CD4-positive, alpha-beta T cell treated with Interleukin-15 for 1 hour (primary cell): Measurements from ENCODE around the gene DUSP11.
"Not testable (repeated sequence)": the region's sequence is repeated elsewhere in the genome, so short reads cannot be mapped to it uniquely, and the experiment has no call there.

Source experiments
- DNase-seq: peaks from one replicate; pipeline ENCODE4 v3.0.0-alpha.2; 2020

The DUSP11 gene

GRCh38 chr2:73779467-73780236, at the start of gene DUSP11:
Gene DUSP11 (minus strand): TSS chr2:73780103. CDS start chr2:73779974, 129 bp downstream.
- DNase-seq, result peak; percentile 96

- DNase-seq, result peak; percentile 93
Measured at GRCh38 chr2:73828818-73829570, 49.1 kb upstream of the DUSP11 start, which contains the start of gene STAMBP. Gene STAMBP (plus strand): TSS chr2:73828961. CDS start chr2:73830857, 1,896 bp downstream.

DNA sequence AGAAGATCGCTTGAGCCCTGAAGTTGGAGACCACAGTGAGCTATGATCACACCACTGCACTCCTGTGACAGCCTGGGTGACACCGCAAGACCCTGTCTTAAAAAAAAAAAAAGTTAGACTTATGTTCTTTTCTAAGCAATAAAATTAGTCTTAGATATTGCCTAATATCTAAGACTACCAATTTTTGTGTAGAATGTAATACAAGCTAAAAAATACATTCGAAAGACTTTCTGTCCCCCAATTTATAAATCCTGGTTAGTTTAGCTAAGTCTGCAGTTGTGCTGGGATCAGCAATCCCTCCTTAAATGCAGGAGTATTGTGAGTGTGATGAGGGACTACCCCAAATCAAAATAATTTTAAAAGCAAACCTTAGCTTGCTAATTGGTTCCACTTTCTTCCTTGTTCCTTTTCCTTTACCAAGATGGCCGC, 48.5 kb upstream of the DUSP11 start:
- no peak for DNase-seq

DNA sequence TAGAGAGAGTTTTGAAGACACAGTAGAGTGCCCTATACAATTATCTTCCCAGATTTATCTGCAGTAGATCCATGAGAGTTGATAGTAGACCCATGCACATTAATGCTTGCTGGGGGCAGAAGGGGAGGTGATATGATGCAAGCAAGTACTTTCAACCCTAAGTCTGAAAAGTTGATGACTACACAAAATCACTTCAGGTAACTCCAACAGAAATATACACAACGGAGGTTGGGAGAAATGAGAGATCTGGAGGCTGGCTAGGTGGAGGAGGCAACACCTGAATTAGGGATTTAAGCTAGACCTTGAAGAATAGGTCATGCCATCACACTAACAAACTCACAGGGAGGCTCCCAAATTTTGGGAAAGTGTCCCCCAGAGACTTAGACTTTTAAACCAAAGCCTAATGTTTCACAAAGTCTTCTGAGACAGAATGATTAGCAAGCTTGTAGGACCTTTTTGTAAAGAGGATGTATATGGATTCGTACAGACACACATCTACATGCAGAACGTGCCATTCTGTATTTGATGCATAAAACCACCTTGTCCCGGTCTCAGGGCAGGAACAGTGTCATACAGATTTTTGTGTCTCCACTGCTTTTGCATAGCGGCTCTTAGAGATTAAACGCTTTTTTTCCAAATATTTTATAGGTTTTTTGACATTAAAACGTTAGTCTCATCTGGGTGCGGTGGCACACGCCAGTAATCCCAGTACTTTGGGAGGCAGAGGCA, 47.9 kb upstream of the DUSP11 start:
- DNase-seq, result no peak

DNA sequence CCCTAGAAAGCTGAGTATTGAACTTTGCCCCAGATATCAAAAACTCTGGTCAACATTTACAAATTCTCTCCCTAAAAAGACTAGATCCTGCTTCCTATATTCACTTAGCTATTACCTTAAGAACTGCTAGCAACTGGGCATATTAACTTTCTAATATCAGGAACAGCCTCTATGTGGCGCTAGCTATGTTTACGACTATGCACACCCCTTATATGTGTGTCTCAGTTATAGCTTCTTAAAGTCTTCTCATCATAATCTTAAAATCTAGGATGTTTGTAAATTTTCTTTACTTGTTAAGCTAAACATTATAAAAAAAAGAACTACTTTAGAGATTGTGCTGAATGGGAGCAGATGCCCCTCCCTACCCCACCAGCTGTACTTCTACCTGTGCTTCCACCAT, 47.1 kb upstream of the DUSP11 start:
- DNase-seq, result no peak

DNA sequence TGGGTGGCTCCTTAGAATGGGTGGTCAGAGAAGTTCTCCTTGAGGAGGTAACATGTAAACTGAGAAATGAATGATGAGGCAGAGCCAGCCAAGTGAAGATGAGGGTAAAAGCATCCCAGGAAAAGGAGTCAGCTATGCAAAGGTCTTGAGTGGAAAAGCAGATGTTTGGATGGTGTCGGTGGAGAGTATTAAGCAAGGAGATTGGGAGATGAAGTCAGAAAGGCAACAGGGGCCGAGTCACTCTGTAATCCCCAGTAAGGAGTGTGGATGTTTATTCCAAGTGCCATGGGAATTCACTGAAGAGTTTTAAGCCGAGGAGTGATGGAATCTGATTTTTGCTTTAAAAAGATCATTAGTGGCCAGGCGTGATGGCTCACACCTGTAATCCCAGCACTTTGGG, 45.5 kb upstream of the DUSP11 start:
- no peak for DNase-seq

DNA sequence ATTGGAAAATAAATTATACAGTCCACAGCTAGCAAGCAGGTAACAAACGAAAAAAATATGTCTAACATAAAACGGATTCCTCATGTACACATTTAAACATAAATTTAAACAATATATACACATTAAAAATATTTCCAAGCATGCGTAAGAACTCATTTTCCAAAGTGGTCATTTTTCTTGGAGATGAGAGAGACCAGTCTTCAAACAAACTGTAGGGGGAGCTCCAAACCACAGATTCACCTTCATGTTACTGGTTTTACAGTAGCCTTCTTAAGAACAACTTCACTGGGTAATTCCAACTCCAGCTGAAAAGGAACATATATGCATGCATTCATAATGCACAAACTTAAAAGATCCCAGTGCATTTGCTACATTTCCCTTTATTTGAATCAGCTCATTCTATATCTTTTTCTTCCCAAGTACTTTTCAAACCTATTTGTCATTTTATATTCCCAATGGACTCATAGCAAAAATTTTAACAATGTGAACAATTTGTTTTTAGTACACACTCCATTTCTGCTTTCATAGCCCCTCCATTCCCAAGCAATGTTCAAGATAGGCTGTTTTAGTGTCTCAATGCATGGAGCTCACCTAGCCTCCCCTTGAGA, 44.1 kb upstream of the DUSP11 start:
- no peak for DNase-seq

- no peak for DNase-seq
Measured at GRCh38 chr2:73823416-73823815, 43.5 kb upstream of the DUSP11 start.

- DNase-seq, result no peak
Measured at GRCh38 chr2:73822991-73823390, 43.1 kb upstream of the DUSP11 start.

- no peak for DNase-seq
Measured at GRCh38 chr2:73822276-73822675, 42.4 kb upstream of the DUSP11 start.

- no peak for DNase-seq
Measured at GRCh38 chr2:73821669-73822068, 41.8 kb upstream of the DUSP11 start.

GRCh38 chr2:73821227-73821626, 41.3 kb upstream of the DUSP11 start:
- no peak for DNase-seq

GRCh38 chr2:73818296-73818695, 38.4 kb upstream of the DUSP11 start:
- DNase-seq, result no peak

DNA sequence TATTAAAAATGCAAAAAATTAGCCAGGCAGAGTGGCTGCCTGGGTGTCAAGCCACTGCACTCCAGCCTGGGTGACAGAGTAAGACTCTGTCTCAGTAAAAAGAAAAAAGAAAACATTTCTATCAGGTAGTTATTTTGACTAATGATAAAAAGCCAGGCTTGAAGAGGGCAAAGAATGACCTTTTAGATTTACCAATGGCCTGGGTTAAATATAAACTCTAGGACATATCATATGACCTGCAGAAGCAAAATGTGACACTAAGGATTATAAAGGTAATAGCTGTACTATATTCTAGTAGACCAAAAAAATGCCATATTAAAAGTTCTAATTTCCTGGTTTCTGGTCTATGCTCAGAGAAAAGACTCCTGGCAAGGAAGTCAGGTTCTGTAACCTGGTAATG, 32.7 kb upstream of the DUSP11 start:
- DNase-seq, result no peak

- no peak for DNase-seq
Measured at GRCh38 chr2:73811878-73812277, 32.0 kb upstream of the DUSP11 start.

DNA sequence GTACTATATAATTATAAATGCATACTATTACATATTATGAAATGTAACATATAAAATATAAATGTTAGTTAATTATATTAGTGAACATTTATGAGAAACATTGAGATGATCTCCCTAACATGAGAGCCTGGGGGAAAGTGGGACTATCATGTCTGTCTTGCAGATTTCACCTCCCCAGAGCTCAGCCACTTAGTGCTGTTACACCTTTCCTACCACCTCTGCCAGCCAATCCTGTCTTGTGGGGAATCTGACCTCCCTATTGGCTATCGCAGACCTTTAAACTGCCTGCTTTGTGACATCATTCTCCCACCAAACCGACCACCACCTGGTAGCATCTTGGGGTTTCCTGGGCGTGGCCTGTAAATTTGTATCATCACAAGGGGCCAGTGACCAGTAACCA, 4.0 kb upstream of the DUSP11 start, which contains the start of gene C2orf78:
TSS of gene C2orf78 (plus strand) at position 301 of the 400 bp plus-strand sequence. CDS start 127 bp downstream, outside the sequence.
- not testable (repeated sequence) for DNase-seq

- not testable (repeated sequence) for DNase-seq
Measured at GRCh38 chr2:73783402-73783801, 3.5 kb upstream of the DUSP11 start.

DNA sequence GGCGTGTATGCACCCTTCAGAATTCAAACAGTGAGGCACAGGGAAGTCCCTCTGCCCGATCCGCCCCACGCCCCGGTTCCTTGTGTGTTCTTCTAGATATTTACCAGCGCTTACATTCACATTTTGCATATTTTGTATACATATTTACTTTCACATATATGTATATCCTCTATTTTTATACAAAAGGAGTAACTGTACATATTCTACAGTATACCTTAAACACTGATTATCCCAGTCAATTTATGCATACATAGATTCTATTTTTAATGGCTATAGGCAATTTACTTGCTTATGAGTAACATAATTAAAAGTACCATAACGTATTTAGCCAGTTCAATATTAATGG, 307 bp upstream of the DUSP11 start:
- no peak for DNase-seq

- DNase-seq, result not testable (repeated sequence)
Measured at GRCh38 chr2:73778867-73779466, 936 bp downstream of the DUSP11 start.

DNA sequence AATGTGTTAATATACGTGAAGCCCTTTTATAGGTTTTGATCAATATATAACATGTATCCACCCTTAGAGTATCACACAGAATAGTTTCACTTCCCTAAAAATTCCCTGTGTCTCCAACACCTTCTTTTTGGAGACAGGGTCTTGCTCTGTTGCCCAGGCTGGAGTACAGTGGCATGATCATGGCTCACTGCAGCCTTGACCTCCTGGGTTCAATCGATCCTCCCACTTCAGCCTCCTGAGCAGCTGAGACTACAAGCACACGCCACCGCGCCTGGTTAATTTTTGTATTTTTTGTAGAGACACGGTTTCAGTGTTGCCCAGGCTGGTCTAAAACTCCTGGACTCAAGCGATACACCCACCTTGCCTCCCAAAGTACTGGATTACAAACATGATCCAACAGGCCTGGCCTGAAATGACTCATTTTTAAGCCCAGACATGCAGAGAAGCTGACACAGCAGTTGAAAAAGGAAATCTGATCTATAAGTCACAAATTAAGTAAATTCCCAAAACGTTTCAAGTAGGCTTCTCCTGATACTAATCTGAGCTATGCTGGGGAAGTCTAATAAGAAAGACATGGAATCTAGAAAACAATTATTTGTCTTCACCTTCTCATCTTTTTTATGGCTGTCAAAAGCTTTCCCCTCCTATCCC, 2.9 kb downstream of the DUSP11 start:
- no peak for DNase-seq

GRCh38 chr2:73776381-73776780, 3.5 kb downstream of the DUSP11 start:
- no peak for DNase-seq

- no peak for DNase-seq
Measured at GRCh38 chr2:73772819-73773218, 7.1 kb downstream of the DUSP11 start.
